Activated T-cell treated with anti-CD3 and anti-CD28 coated beads, Interleukin-2, amount 50 U/mL, for 48 hours (primary cell): ENCODE results near the gene ATRIP.

Experiments used
- DNase-seq, 2 experiments: peaks; one replicate each; pipeline ENCODE4 v3.0.0-alpha.2; 2020

ATRIP gene

DNA sequence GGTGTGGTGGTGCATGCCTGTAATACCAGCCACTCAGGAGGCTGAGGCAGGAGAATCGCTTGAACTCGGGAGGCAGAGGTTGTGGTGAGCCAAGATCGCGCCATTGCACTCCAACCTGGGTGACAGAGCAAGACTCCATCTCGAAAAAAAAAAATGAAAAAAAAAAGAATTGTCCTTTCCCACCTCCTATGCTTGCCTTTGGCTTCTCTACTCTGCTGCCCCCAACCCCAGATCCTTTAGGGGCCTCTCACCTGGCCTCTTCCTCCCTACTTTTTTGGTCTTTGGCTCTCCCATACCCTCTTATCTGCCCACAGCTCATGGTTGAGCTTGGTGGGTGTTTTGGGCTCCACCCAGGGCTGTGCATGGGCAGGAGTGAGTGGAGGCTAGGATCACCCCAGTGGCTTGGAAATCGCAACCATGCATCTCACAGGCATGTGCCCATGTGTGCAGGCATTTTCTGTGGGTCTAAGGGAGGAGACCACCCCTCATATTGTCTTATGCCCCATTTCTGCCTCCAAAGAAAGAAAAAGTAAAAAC lies 59.5 kb downstream of the ATRIP start:
- DNase-seq: no peak

- DNase-seq: peak; percentile 78 to 81
Observed at GRCh38 chr3:48507256-48508061, 60.9 kb downstream of the ATRIP start.

DNA sequence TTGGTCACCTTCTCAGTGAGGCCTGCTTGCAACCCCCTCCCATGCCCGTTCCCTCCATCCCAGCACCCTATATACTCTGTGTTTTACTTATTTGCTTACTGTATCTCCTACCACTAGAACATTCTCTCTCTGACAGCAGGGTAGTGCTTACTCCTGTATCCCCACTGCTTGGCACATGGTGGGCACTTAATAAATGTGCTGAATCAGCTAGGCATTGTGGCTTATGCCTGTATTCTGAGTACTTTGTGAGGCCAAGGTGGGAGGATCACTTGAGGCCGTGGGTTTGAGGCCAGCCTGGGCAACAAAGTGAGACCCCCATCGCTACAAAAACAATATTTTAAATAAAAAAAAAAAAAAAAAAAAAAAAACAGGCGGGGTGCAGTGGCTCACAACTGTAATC lies 65.0 kb downstream of the ATRIP start:
- DNase-seq: no peak

DNA sequence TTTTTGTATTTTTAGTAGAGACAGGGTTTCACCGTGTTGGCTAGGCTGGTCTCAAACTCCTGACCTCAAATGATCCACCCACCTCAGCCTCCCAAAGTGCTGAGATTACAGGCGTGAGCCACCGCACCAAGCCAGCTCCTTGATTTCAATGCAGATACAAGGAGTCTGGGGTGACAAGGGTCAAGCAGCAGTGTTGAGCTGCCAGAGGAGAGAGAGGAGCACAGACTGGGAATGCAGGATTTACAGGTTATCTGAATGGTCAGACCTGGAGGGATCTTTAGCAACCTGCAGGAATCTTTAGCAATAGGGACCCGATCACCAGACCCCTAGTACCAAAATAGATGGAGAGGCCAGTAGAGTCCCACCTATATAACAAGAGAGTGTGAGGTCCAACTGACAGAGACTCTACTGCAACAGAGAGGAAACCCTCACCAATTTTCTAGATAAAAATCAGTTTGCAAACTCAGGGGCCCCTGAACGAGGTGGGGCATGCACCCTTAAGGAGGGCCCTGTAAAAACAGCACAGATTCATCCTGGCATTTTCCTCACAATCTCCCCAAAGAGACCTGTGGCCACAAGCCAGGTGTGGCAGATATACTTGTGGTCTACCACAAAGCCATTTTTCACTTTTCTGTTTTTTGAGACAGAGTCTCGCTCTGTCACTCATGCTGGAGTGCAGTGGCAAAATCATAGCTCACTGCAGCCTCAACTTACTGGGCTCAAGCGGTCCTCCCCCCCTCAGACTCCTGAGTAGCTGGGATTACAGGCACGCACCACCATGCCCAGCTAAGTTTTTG lies 68.1 kb downstream of the ATRIP start:
- DNase-seq: no peak
